Psoas muscle (tissue), 8 donors: ENCODE measurements around the gene REL. TPM values are rescaled to one million over a fixed set of nuclear protein-coding genes. Genes with fewer than 3 reads are reported as not detected.
"Not testable (repeated sequence)": the region's sequence is repeated elsewhere in the genome, so short reads cannot be mapped to it uniquely, and the experiment has no call there.

Source experiments
- ATAC-seq, 4 donors: fragments of 200-7000 bp; cut with Tn5 transposase; one replicate each; pipeline ENCODE4 v1.9.1; 2020; ENCODE audit warnings: moderate library complexity in 3 of 4, mild to moderate bottlenecking in 2 of 4
- DNase-seq, 2 donors: peaks; one replicate each; pipeline ENCODE4 v3.0.0-alpha.2; 2020
- H3K27ac ChIP-seq: fragments of 200-600 bp; one replicate; pipeline ENCODE4 v1.8.0; 2022
- H3K27me3 ChIP-seq, 3 donors: fragments of 200-600 bp in 1 of 3; one replicate each; pipeline versions ENCODE4 v1.6.1 to v1.8.0; 2013 to 2022; ENCODE audit warnings: low read length in 2 of 3, mild to moderate bottlenecking in 2 of 3, moderate library complexity in 1 of 3; ENCODE audit not compliant: insufficient read depth in 3 of 3
- H3K36me3 ChIP-seq, 2 donors: fragments of 200-600 bp in 1 of 2; one replicate each; pipeline versions ENCODE4 v1.6.1 to v1.8.0; 2013 to 2022; ENCODE audit warnings: low read depth in 1 of 2, mild to moderate bottlenecking in 1 of 2, moderate library complexity in 1 of 2; ENCODE audit not compliant: insufficient read depth in 1 of 2
- H3K4me1 ChIP-seq: fragments of 200-600 bp; one replicate; pipeline ENCODE4 v1.8.0; 2022
- H3K4me3 ChIP-seq: fragments of 200-600 bp; one replicate; pipeline ENCODE4 v1.8.0; 2022; ENCODE audit warnings: mild to moderate bottlenecking
- H3K9me3 ChIP-seq: fragments of 200-600 bp; one replicate; pipeline ENCODE4 v1.8.0; 2022
- CTCF ChIP-seq: fragments of 200-600 bp; IDR thresholded peaks from one replicate; pipeline ENCODE4 v1.8.0; 2022; ENCODE audit warnings: antibody characterized with exemption
- WGBS, 3 donors: extraction: QIAGEN DNeasy Blood & Tissue Kit; methylation state at CpG; one replicate each; pipeline versions ENCODE4 v1.1.6 to v1.1.7; 2013; 5-methylcytosine and 5-hydroxymethylcytosine counted together
- intact Hi-C, 2 donors: fragments of 100-400 bp; cut with DNase I; formaldehyde crosslinking; loops; one replicate each; pipeline versions ENCODE4 v1.11.0 to v1.14.2; 2022
- polyA plus RNA-seq, 3 donors: library from polyadenylated mRNA; stranded (reverse); fragments of 200-250 nt; gene quantifications; one replicate each; pipeline ENCODE4 v1.2.3, GENCODE V29; 2013
- total RNA-seq, 4 donors: library from RNA; stranded (reverse); fragmentation: NEBNext Ultra II Directional in 2 of 4; extraction: Animal tissue kit (Norgen Biotek cat#: 25700) in 2 of 4; gene quantifications; one replicate each; pipeline versions ENCODE4 v1.2.1 to v1.2.4, GENCODE V29; 2021 to 2023
- donor health status: healthy with polysubstance abuse.
- donor health status: DM: no; HTN: no; CAD: no; lungs with moderate emphysema.
- donor health status: Bipolar disorder and iron deficiency.
- donor health status: healthy.
- donor health status: DM: yes; HTN: yes; CAD: no.
- donor health status: DM: no; HTN: no; CAD: no.
- donor health status: DM: no; HTN: no; CAD: no.
- donor health status: DM: yes; HTN: yes; CAD: no.

The REL gene
- total and polyA plus RNA-seq, 7 donors, result 0.49 to 6.9 (median 4.0) TPM

- DNase-seq, result no peak
- Histone ChIP-seq H3K4me3 (no peak overlapping the region), H3K27me3 (peaks cover 0 to 1% (median 0%) of the 10 kb centered on the region in 3 donors), H3K4me1 (no peaks in the 10 kb centered on the region), H3K36me3 (no peaks in the 10 kb centered on the region), H3K27ac (no peak overlapping the region), H3K9me3 (no peaks in the 10 kb centered on the region)
- intact Hi-C loops, result no loop called here
- TF ChIP-seq CTCF, result no peak
- ATAC-seq, result no peak
- 82 to 100% (median 89%) methylated on average over 1 of the region's 1 CpG for WGBS, 3 donors
Measured at GRCh38 chr2:60862642-60863041, 18.7 kb upstream of the REL start.

- H3K9me3 ChIP-seq, H3K27ac ChIP-seq, H3K27me3 ChIP-seq, H3K36me3 ChIP-seq, DNase-seq, H3K4me1 ChIP-seq, intact Hi-C loops, ATAC-seq, H3K4me3 ChIP-seq: not testable (repeated sequence)
- 61 to 65% (median 63%) methylated on average over 3 of the region's 3 CpGs for WGBS, 3 donors
Measured at GRCh38 chr2:60865361-60865760, 16.0 kb upstream of the REL start.

- Histone ChIP-seq H3K4me3 (no peak overlapping the region), H3K27ac (no peak overlapping the region), H3K4me1 (no peaks in the 10 kb centered on the region), H3K9me3 (no peaks in the 10 kb centered on the region), H3K27me3 (peaks cover 0 to 1% (median 0%) of the 10 kb centered on the region in 3 donors), H3K36me3 (no peaks in the 10 kb centered on the region)
- intact Hi-C loops, result no loop called here
- ATAC-seq (no peak), DNase-seq (no peak)
- TF ChIP-seq CTCF, result no peak
- 77 to 82% (median 78%) methylated on average over 3 of the region's 3 CpGs for WGBS, 3 donors
Measured at GRCh38 chr2:60867007-60867406, 14.4 kb upstream of the REL start.

- WGBS, 3 donors, result 50 to 65% (median 55%) methylated on average over 5 of the region's 5 CpGs
- ATAC-seq (no peak), DNase-seq (no peak)
- no peak for TF ChIP-seq CTCF
- no peak overlapping the region for H3K27ac ChIP-seq
- no peaks in the 10 kb centered on the region for H3K27me3 ChIP-seq
- no peaks in the 10 kb centered on the region for H3K9me3 ChIP-seq
- H3K36me3 ChIP-seq, result no peaks in the 10 kb centered on the region
- H3K4me1 ChIP-seq, result no peaks in the 10 kb centered on the region
- intact Hi-C loops, result no loop called here
- H3K4me3 ChIP-seq, result no peak overlapping the region
Measured at GRCh38 chr2:60867848-60868247, 13.5 kb upstream of the REL start.

- 83 to 86% (median 84%) methylated on average over 6 of the region's 6 CpGs for WGBS, 3 donors
- H3K9me3 ChIP-seq, result no peaks in the 10 kb centered on the region
- H3K4me3 ChIP-seq, result no peak overlapping the region
- H3K36me3 ChIP-seq, result no peaks in the 10 kb centered on the region
- DNase-seq (no peak), ATAC-seq (no peak)
- no peaks in the 10 kb centered on the region for H3K27me3 ChIP-seq
- intact Hi-C loops, result no loop called here
- TF ChIP-seq CTCF, result no peak
- no peaks in the 10 kb centered on the region for H3K4me1 ChIP-seq
- no peak overlapping the region for H3K27ac ChIP-seq
Measured at GRCh38 chr2:60868589-60869273, 12.6 kb upstream of the REL start.
